H1 (cell line): ENCODE results near the gene PI4KA. TPM values are rescaled to one million over a fixed set of nuclear protein-coding genes. Genes with fewer than 3 reads are reported as not detected.
A peak's percentile ranks its signal among the peaks of the same experiment; 100 is the strongest.

ENCODE experiments used
- BACH1 ChIP-seq: IDR thresholded peaks from 2 replicates; pipeline ENCODE4 v1.6.1; 2012; ENCODE audit warnings: low read length, improper control_type of control experiment
- CBX5 ChIP-seq: fragments of 300-800, 300-1000 bp; sonication (generic); IDR thresholded peaks from 2 replicates; pipeline ENCODE4 v1.7.1; 2016; ENCODE audit warnings: antibody characterized with exemption, low read length, low read depth
- CBX8 ChIP-seq: fragments of 300-800, 300-1000 bp; sonication (generic); IDR thresholded peaks from 2 replicates; pipeline ENCODE4 v1.7.1; 2016; ENCODE audit warnings: low read depth, low read length, borderline replicate concordance
- CEBPB ChIP-seq: IDR thresholded peaks from 2 replicates; pipeline ENCODE4 v1.6.1; 2012; ENCODE audit warnings: low read depth, low read length
- CHD2 ChIP-seq: IDR thresholded peaks from 2 replicates; pipeline ENCODE4 v1.6.1; 2012; ENCODE audit warnings: low read length, improper control_type of control experiment
- KDM1A ChIP-seq: fragments of 200-600, 300-600 bp; sonication (generic); IDR thresholded peaks from 2 replicates; pipeline ENCODE4 v1.7.1; 2016; ENCODE audit warnings: mild to moderate bottlenecking, low read length, borderline replicate concordance
- POLR2AphosphoS5 ChIP-seq: IDR thresholded peaks from 2 replicates; pipeline ENCODE4 v1.6.1; 2011; ENCODE audit warnings: low read depth, low read length
- SIRT6 ChIP-seq: IDR thresholded peaks from one replicate; pipeline ENCODE4 v1.7.1; 2012; ENCODE audit warnings: low read length, inconsistent platforms
- SIX5 ChIP-seq: IDR thresholded peaks from 2 replicates; pipeline ENCODE4 v1.6.1; 2011; ENCODE audit warnings: mild to moderate bottlenecking, low read depth, low read length
- SP4 ChIP-seq: IDR thresholded peaks from 2 replicates; pipeline ENCODE4 v1.6.1; 2012; ENCODE audit warnings: low read length, inconsistent platforms
- SRF ChIP-seq: IDR thresholded peaks from 2 replicates; pipeline ENCODE4 v1.6.1; 2011; ENCODE audit warnings: mild to moderate bottlenecking, low read depth, low read length, moderate library complexity
- TAF1 ChIP-seq: IDR thresholded peaks from 2 replicates; pipeline ENCODE4 v1.6.1; 2011; ENCODE audit warnings: mild to moderate bottlenecking, low read depth, low read length
- TBP ChIP-seq: IDR thresholded peaks from 2 replicates; pipeline ENCODE4 v1.6.1; 2011; ENCODE audit warnings: low read depth, low read length, improper control_type of control experiment
- TCF12 ChIP-seq: IDR thresholded peaks from 2 replicates; pipeline ENCODE4 v1.6.1; 2011; ENCODE audit warnings: low read depth, mild to moderate bottlenecking, low read length
- YY1 ChIP-seq: IDR thresholded peaks from 2 replicates; pipeline ENCODE4 v1.6.1; 2011; ENCODE audit warnings: low read depth, mild to moderate bottlenecking, low read length
- polyA plus RNA-seq, 7 experiments: library from polyadenylated mRNA; depleted of rRNA in 3 of 7; stranded (reverse) in 5 of 7; unstranded in 2 of 7; fragments of >200 nt in 5 of 7; fragments of 200-250 nt in 2 of 7; gene quantifications; 1 replicate in 5 of 7; 2 replicates in 1 of 7; 4 replicates in 1 of 7; pipeline versions ENCODE4 v1.2.1 to v1.2.3, GENCODE V29; 2011 to 2013; ENCODE audit warnings: missing spikeins in 2 of 7, mixed read lengths in 2 of 7
- total RNA-seq: library from RNA; stranded (reverse); fragmentation: NEBNext Ultra II Directional; extraction: Animal tissue kit (Norgen Biotek cat#: 25700); gene quantifications from 2 replicates; pipeline ENCODE4 v1.2.1, GENCODE V29; 2021

The PI4KA gene
- total and polyA plus RNA-seq, 2 of the 8 experiments (the other 6 are each of a cell fraction or from before 2014, with no cell fraction given): 22.5 to 37.7 TPM

- TF ChIP-seq CBX8 (no peak), CEBPB (no peak), SRF (no peak), POLR2AphosphoS5 (peak; percentile 46; the same call in 1 of the 2 replicates), SIRT6 (no peak), TCF12 (no peak), TBP (0 out of 2 replicates have a peak, but pooled peaks have one; percentile 24), CBX5 (no peak), SP4 (no peak), YY1 (no peak), TAF1 (no peak), SIX5 (no peak), KDM1A (peak; percentile 67; the same call in 1 of the 2 replicates), CHD2 (peak; percentile 43; the same call in 1 of the 2 replicates), BACH1 (0 out of 2 replicates have a peak, but pooled peaks have one; percentile 5)
- TF ChIP-seq, all 59 proteins: peak for 12
Observed at GRCh38 chr22:20857838-20858614, 585 bp downstream of the PI4KA start (continued).
